H1 (cell line): ENCODE results near the gene PANX1.

ENCODE experiments used
- TF ChIP-seq, protein P1 (sequence below): IDR thresholded peaks from 2 replicates; pipeline ENCODE4 v1.6.1; 2011; ENCODE audit warnings: low read depth, mild to moderate bottlenecking, low read length; ENCODE audit not compliant: insufficient read depth
- TF ChIP-seq, protein P2 (sequence below), 3 experiments: IDR thresholded peaks; 1 replicate in 2 of 3; 2 replicates in 1 of 3; pipeline versions ENCODE4 v1.5.1 to v1.6.1; 2011; ENCODE audit warnings: low read length in 3 of 3, mild to moderate bottlenecking in 3 of 3, inconsistent platforms in 2 of 3, low read depth in 1 of 3, moderate library complexity in 1 of 3; ENCODE audit not compliant: insufficient read depth in 1 of 3; ENCODE audit errors: control extremely low read depth in 1 of 3

DNA sequence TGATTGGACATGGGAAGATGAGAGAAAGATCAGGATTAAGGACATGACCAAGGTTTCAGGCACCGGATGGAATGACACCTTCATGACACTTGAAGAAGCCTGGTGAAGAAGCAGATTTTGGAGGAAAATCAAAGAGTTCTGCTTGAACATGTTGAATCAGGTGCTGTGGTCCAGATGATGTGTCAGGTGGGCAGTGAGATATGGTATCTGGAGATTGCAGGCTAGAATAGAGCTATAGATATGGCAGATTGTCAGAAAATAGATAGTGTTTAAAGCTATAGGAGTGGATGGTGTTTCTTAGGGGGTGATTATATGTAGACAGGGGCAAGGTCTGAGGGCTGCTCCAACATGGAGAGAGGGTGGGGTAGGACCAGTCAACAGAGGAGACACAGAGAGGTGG, 40.2 kb downstream of the PANX1 start:
- TF ChIP-seq, protein P1, sequence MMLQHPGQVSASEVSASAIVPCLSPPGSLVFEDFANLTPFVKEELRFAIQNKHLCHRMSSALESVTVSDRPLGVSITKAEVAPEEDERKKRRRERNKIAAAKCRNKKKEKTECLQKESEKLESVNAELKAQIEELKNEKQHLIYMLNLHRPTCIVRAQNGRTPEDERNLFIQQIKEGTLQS = no peak
- TF ChIP-seq, protein P2, sequence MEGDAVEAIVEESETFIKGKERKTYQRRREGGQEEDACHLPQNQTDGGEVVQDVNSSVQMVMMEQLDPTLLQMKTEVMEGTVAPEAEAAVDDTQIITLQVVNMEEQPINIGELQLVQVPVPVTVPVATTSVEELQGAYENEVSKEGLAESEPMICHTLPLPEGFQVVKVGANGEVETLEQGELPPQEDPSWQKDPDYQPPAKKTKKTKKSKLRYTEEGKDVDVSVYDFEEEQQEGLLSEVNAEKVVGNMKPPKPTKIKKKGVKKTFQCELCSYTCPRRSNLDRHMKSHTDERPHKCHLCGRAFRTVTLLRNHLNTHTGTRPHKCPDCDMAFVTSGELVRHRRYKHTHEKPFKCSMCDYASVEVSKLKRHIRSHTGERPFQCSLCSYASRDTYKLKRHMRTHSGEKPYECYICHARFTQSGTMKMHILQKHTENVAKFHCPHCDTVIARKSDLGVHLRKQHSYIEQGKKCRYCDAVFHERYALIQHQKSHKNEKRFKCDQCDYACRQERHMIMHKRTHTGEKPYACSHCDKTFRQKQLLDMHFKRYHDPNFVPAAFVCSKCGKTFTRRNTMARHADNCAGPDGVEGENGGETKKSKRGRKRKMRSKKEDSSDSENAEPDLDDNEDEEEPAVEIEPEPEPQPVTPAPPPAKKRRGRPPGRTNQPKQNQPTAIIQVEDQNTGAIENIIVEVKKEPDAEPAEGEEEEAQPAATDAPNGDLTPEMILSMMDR (IDR thresholded peaks at IDR 0.05; ENCODE audit: control extremely low read depth in 1 of 3, insufficient read depth in 1 of 3, low read depth in 1 of 3, low read length in 3 of 3) = no peak
